Right lobe of liver (tissue), 4 donors: Measurements from ENCODE around the gene SIRPA.

Experiments
- POLR2A ChIP-seq: fragments of 450-650 bp; IDR thresholded peaks from one replicate; pipeline ENCODE4 v1.6.1; 2017; ENCODE audit warnings: antibody characterized with exemption, mild to moderate bottlenecking
- TF ChIP-seq, protein P1 (sequence below), 4 donors: fragments of 200-600 bp in 3 of 4; fragments of 450-650 bp in 1 of 4; IDR thresholded peaks; one replicate each; pipeline versions ENCODE4 v1.5.1 to v1.8.0; 2016 to 2022; ENCODE audit warnings: antibody characterized with exemption in 4 of 4, mild to moderate bottlenecking in 2 of 4
- donor health status: DM: no; HTN: no; CAD: no.
- donor health status: DM: no; HTN: no; CAD: no.
- donor health status: DM: no; HTN: yes; CAD: no.

GRCh38 chr20:1920252-1920651, 25.0 kb downstream of the SIRPA start:
- no peak for TF ChIP-seq POLR2A
- TF ChIP-seq, protein P1, sequence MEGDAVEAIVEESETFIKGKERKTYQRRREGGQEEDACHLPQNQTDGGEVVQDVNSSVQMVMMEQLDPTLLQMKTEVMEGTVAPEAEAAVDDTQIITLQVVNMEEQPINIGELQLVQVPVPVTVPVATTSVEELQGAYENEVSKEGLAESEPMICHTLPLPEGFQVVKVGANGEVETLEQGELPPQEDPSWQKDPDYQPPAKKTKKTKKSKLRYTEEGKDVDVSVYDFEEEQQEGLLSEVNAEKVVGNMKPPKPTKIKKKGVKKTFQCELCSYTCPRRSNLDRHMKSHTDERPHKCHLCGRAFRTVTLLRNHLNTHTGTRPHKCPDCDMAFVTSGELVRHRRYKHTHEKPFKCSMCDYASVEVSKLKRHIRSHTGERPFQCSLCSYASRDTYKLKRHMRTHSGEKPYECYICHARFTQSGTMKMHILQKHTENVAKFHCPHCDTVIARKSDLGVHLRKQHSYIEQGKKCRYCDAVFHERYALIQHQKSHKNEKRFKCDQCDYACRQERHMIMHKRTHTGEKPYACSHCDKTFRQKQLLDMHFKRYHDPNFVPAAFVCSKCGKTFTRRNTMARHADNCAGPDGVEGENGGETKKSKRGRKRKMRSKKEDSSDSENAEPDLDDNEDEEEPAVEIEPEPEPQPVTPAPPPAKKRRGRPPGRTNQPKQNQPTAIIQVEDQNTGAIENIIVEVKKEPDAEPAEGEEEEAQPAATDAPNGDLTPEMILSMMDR (IDR thresholded peaks at IDR 0.05): no peak
